NCI-H187 (cell line): ENCODE results near the gene PATE3.

Source experiments
- DNase-seq, 2 experiments: peaks; one replicate each; lab custom pipeline; 2025; lab: John Stamatoyannopoulos, UW

Gene PATE3

GRCh38 chr11:125787827-125788226 lies at the start of gene PATE3:
TSS of gene PATE3 (plus strand) at chr11:125788127. CDS start at chr11:125788152, 25 bp downstream.
- DNase-seq = no peak

GRCh38 chr11:125740617-125741016 lies 47.3 kb upstream of the PATE3 start:
- DNase-seq = no peak

- no peak for DNase-seq
Measured at GRCh38 chr11:125743681-125744080, 44.2 kb upstream of the PATE3 start.

- no peak for DNase-seq
Measured at GRCh38 chr11:125745979-125746378, 41.9 kb upstream of the PATE3 start, which contains the start of gene PATE1. TSS of gene PATE1 (plus strand) at chr11:125746279. CDS start at chr11:125746305, 26 bp downstream.

GRCh38 chr11:125750629-125751028 lies 37.3 kb upstream of the PATE3 start:
- DNase-seq = no peak

- DNase-seq = no peak
Measured at GRCh38 chr11:125756050-125756449, 31.9 kb upstream of the PATE3 start.

- no peak for DNase-seq
Measured at GRCh38 chr11:125762445-125762844, 25.5 kb upstream of the PATE3 start.

GRCh38 chr11:125763483-125763882 lies 24.4 kb upstream of the PATE3 start:
- no peak for DNase-seq

GRCh38 chr11:125766251-125766650 lies 21.7 kb upstream of the PATE3 start:
- DNase-seq = no peak

GRCh38 chr11:125768336-125769046 lies 19.4 kb upstream of the PATE3 start:
- no peak for DNase-seq

- no peak for DNase-seq
Measured at GRCh38 chr11:125770583-125770982, 17.3 kb upstream of the PATE3 start.

GRCh38 chr11:125772834-125773505 lies 15.0 kb upstream of the PATE3 start:
- DNase-seq = no peak

- DNase-seq = no peak
Measured at GRCh38 chr11:125773516-125773915, 14.4 kb upstream of the PATE3 start.

GRCh38 chr11:125777309-125777708 lies 10.6 kb upstream of the PATE3 start:
- DNase-seq = no peak

- DNase-seq = no peak
Measured at GRCh38 chr11:125778728-125779127, 9.2 kb upstream of the PATE3 start, which contains the start of gene PATE2. TSS of gene PATE2 (minus strand) at chr11:125778828. CDS start at chr11:125778773, 55 bp downstream.

GRCh38 chr11:125784678-125785077 lies 3.2 kb upstream of the PATE3 start:
- DNase-seq = no peak

GRCh38 chr11:125790825-125791224 lies 2.9 kb downstream of the PATE3 start:
- no peak for DNase-seq

- DNase-seq = no peak
Measured at GRCh38 chr11:125797641-125798040, 9.7 kb downstream of the PATE3 start.

GRCh38 chr11:125799808-125800207 lies 11.9 kb downstream of the PATE3 start:
- no peak for DNase-seq

GRCh38 chr11:125802387-125802786 lies 14.5 kb downstream of the PATE3 start:
- DNase-seq = no peak

- DNase-seq = no peak
Measured at GRCh38 chr11:125807909-125808308, 20.0 kb downstream of the PATE3 start.

GRCh38 chr11:125833016-125833415 lies 45.1 kb downstream of the PATE3 start, which contains the start of gene PATE4:
TSS of gene PATE4 (plus strand) at chr11:125833316. CDS start at chr11:125833360, 44 bp downstream.
- no peak for DNase-seq

GRCh38 chr11:125835748-125836147 lies 47.8 kb downstream of the PATE3 start:
- DNase-seq = no peak
